ENCODE data around the gene BLNK.
A peak's percentile ranks its signal among the peaks of the same experiment; 100 is the strongest.

GRCh38 chr10:96292971-96293920 lies 21.9 kb upstream of the BLNK start:
- TF ChIP-seq CTCF (IDR thresholded peaks at IDR 0.05) (peak; percentile 66 to 86 (median 73)), POLR2A (IDR thresholded peaks at IDR 0.05) (no peak)
